ENCODE measurements around the gene SBF1. TPM values are rescaled to one million over a fixed set of nuclear protein-coding genes. Genes with fewer than 3 reads are reported as not detected.

Gene SBF1
- total RNA-seq, 2 donors from 2014 or later: 58.5 to 83.8 TPM

DNA sequence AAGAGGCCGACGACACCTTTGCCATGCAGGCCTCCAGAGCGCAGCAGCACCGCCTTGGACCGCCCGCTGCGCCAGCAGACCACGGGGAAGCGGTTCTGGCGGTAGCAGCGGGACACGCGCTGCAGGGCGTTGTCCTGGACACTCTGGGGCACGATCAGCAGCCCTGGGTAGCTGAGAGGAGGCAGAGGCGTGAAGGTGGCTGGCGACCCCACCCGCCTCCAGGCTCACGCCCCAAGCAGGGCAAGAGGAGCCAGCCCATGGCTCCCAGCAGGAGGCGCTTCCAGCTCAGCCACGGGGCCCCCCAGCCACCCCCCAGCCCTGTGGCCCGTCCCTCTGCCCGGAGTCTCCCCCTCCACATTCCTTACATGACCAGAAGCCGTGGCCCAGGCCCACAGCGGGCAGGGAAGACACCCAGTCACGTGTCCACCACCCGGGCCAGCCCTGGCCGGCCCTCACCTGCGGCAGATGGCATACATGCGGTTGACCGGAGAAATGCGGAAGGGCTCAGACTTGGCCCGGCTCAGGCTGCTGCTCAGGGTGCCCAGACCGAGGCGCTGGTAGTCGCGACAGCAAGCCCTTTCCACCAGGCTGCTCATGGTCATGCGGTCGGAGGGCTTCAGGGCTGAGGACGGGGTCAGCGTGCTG is 15.2 kb downstream of the SBF1 start:
- intact Hi-C loops (cut with DNase I): no loop called here
- no peak for DNase-seq (ENCODE audit: low spot score)

DNA sequence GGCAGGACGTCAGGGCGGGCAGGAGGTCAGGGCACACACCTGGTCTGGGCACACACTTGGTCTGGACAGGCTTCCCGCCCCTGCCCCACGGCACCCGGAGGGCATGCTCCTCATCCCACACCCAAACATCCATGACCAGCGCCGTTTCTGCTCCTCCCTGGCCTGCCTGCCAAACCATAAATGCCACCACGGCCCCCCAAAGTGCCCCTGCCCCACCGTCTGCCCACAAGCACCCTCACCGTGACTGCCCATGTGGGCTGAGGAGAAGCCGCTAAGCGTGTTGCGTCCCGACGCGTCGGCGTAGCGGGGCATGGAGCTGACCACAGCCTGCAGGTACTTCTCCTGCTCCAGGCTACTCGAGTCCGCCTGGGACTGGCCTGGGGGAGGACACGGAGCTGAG is 15.8 kb downstream of the SBF1 start:
- intact Hi-C loops (cut with DNase I): no loop called here
- DNase-seq (ENCODE audit: low spot score): no peak

DNA sequence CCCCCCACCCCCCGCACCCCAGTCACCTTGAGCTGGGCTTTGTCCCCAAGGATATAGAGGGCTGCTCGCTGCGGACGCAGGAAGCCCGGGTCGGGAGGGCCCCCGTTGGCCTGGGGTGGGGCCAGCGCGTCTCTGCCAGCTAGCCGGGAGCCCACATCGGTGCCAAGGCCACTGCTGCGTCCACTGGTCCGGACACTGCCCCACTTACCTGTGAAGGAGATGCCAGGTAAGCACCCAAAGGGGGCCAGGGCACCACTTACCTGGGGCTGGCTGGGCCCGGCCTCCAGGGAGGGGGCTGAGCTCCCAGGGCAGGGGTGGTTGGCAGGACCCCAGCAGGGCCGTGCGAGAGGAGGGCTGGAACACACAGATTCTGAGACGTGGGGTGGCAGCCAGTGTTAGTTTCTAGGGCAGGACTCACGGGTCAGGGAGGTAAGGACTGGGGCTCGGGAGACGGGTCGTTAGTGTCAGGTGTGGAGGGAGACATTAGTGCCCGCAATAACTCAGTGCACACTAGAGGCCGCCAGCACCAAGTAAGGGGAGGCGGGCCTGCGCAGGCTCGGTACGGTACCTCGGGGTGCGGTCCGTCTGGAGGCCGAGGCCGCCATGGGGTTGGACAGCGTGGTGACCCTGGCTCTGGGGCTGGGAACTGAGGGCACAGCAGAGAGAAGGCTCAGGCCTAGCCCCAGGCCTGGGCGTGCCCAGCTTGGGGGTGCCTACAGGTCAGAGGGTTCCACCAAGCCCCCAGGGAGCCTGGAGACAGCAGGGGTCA is 18.2 kb downstream of the SBF1 start:
- no peak for DNase-seq (ENCODE audit: low spot score)
- intact Hi-C loops (cut with DNase I): no loop called here

DNA sequence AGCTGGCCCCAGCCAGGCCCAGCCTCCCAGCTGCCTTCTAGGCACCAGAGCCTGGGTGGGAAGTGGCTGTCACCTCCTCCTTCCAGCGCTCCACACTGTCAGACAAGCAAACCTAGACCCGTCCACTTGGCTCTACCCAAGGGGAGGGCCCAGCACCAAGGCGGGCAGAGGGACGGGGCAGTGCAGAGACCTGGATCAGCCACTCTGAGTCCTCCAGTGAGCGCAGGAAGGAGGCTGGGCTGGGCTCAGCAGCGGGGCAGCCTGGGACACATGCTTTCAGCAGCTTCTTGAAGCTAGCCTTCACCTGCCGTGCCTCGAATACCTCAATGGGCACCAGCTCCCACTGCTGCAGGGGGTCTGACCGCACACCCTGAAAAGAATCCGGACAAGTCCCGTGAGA is 18.8 kb downstream of the SBF1 start:
- no peak for DNase-seq (ENCODE audit: low spot score)
- intact Hi-C loops (cut with DNase I): no loop called here

DNA sequence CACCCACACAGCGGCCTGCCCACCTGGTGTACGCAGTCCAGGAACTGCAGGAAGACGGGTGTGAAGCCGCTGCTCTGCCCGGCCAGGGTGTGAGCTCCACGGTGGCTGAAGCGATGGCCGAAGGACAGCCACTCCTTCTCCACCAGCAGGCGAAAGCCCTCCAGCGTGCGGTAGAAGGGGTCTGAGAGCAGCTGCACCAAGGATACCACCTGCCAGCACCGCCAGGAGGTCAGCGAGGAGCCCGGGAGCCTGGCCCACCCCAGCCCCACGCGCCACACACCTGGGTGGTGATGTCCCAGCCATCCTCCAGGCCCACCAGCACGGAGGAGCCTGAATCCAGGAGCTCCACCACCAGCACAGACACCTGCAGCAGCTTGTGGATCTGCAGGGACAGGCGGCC is 19.6 kb downstream of the SBF1 start:
- DNase-seq (ENCODE audit: low spot score): no peak
- intact Hi-C loops (cut with DNase I): no loop called here

DNA sequence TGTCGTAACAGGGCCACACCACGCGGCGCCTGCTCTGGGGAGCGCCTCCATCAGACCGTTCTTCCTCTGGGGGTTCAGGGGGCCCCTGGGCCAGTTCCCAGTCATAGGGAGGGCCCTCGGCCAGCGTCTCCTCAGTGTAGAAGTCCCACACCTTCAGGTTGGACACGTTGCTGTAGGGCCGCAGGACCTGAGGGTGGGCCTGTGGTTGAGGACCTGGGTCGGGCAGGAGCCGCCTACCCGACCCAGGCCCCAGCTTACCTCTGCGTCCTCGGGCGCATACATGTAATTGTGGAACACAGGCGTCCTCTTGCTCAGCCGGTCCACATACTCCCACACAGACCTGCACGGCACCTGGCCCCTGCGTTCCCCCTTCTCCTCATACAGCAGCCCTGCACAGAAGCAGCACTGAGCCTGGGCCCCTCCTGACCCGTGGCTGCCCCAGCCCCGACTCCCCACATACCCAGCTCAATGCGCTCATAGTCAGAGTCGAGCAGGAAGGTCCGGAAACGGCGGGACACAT is 20.2 kb downstream of the SBF1 start:
- DNase-seq (ENCODE audit: low spot score): no peak
- intact Hi-C loops (cut with DNase I): no loop called here

DNA sequence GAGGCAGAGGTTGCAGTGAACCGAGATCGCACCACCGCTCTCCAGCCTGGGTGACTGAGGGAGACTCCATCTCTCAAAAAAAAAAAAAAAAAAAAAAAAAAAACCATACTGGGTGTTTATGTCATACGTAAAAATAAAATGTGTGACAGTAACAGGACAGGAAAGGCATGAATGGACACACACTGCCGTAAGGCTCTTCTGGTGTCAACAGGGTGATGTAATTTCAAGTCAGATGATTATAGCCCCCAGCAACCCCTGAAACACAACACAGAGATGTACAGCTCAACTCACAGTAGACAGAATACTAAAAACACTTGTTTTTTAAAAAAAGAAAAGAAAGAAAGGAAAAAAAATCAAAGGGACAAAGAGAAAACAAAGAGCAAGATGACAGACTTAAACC is 22.2 kb downstream of the SBF1 start:
- DNase-seq (ENCODE audit: low spot score): no peak
- intact Hi-C loops (cut with DNase I): no loop called here

DNA sequence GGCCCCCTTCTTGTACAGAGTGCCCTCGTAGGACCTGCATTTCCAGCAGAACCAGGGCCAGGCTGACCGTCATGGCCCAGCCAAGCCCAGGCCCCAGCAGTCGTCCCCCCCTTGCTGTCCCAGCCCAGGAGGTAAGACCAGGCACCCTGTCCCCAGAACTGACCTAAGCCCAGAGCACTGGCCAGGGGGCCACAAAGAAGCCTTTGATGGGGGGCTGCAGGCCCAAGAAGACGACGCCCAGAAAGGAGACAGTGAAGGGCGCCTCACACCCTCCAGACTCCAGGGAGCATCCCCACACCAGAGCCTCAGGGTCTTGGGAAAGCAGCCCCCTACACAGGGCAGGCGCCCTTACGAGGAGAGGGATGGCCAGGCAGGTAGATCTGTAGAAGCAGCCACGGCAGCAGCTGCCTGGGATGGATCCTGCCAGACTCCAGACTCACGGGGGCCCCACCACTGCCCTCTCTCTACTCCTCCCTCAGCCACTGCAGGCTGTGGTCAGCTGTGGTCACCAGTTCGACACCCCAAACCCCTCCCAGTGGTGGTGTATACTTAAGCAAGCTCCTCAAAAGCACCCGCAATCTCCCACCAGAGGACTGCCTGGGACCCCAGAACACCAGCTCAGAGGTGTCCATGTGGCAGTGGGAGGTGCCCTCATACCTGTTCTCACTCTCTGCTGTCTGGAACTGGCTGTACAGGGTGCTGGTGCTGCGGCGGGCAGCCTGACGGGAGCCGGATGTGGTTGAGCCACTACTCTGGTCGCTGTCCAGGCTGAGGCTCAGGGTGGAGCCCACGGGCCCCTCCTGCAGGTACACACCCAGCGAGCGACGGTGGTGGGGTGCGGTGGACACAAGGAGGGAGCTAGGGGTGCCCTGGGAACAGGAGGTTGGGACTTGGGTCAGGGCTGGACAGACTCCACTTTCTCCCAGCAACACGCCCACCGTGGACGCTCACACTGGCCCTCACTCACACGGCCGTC is 27.0 kb downstream of the SBF1 start:
- intact Hi-C loops (cut with DNase I): no loop called here
- DNase-seq (ENCODE audit: low spot score): no peak

DNA sequence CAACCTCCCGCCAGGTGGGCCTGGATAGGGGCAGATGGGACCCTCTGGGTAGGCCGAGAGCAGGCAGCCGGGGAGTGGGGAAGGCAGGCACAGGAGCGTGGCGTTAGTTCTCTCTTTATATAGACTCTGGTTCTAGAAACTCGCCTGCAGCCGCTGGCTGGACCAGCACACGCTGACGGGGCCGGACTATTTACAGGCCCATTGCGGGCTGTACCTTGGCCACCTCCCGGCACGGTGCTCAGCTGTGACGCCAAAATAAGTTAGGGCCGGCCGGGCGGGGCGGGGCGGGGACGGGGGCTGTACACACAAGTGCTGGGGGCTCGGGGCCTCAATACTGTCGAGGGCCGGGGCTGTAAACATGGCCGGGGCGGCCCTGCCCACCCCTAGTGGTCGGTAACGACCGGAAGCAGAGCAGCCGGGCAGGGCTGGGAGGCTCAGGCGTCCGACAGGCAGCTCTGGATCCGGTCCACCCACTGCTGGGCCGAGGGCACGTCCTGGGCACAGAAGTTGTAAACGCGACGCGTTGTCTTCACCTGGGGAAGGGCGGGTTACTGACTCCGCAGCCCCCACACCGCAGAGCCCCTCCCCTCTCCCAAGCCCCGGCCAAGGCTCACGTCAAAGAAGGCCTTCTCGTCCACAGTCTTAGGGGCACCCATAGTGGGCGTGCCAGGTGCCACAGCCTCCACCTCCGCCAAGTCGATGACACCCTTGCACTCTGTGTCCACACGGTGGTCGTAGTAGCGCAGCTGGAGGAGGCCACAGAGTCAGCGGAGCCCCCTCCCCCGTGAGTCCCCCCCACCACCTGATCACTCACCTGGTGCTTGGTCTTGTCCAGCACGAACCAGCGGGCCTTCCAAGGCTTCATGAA is 27.9 kb downstream of the SBF1 start:
- no peak for DNase-seq (ENCODE audit: low spot score)
- intact Hi-C loops (cut with DNase I): no loop called here

DNA sequence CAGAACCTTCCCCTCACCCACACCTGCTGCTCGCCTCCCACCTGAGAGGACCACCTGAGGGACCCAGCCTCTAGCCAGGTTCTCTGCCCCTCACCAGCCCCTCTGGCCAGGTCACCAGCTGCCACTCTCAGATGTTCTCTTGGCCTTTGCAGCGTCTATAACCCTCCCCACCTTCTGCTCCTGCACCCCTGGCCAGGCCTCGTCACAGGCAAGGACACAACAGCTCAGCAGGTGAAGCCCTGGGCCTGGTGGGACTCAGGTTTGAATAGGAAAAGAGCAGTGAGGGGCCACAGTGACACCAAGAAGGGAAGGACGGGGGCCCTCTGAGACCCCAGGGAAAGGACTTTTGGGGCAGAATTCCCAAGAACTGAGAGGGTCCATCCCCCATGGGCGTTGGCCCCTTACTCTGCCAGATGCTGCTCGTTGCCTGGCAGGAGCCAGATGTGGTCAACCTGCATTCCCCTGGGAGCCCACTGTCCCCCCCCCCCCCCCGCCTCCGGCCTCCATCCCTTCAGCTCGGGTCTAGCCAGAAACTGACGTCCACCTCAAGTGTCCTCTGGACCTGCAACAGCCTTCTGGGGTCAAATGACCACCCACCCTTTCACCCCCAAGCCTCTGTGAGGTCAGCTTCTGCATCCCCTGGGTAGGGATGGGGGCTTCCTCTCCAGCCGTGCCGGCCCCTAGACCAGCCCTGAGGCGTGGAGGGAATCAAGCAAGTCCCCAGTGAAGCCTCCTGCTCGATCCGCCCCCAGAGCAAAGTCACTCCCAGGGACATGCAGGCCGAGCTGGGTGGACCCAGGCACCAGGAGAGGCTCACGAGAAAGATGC is 28.7 kb downstream of the SBF1 start:
- intact Hi-C loops (cut with DNase I): no loop called here

DNA sequence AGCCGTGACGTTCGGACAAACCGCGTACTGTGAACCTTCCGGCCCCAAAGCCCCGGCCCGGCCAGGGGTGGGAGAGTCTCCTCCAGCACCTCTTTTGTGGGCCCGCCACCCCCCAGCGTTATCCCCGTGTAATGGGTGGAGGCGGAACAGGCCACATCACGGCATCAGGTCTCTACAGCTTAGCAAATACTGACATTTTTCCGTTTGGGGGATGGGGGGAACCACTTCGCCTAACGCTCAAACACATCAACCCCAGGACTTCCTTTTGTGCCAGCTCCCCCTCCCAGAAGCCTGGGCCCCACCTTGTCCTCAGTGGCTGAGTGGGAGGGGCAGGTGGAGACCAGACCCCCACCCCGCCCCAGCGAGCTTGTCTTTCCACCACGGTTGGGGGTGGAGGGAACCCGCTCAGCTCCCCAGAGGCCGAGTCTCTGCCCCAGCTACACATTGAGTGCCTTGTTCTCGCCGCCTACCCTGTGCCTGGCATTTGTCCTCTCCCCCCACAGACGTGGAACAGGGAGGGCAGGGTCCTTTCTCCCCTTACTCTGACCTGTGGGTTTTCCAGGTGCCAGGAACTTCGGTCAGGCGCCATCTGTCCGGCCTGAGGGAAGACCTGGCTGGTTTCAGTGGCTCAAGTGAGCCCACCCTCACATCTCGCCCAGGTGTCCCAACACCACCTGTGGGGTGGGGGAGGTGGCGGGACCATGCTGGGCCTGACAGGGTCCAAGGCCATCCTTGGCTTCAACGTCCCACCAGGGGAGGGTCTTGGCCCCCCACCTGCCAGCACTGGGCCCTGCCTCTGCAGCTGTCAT is 29.6 kb downstream of the SBF1 start:
- intact Hi-C loops (cut with DNase I): no loop called here
- DNase-seq (ENCODE audit: low spot score): no peak

More for the DNA sequence above, 28.7 kb downstream of the SBF1 start:
- no peak for DNase-seq (ENCODE audit: low spot score)

DNA sequence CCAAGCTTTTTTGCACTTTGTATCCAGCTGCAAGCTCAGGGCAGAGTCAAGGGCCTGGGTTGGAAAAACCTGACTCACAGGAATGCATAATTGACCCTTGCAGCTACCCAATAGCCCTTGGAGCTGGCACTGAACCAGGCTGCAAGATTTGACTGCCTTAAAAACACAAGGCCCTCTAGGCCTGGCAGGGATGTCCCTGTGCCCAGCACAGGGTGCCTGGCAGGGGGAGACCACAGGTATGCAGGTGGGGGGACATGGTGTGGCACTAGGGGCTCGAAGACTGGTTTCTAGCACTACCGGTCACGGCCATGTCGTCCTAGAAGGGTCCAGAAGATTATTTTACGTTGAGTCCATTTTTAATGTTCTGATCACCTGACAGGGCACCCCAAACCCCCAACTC is 30.2 kb downstream of the SBF1 start:
- intact Hi-C loops (cut with DNase I): no loop called here

DNA sequence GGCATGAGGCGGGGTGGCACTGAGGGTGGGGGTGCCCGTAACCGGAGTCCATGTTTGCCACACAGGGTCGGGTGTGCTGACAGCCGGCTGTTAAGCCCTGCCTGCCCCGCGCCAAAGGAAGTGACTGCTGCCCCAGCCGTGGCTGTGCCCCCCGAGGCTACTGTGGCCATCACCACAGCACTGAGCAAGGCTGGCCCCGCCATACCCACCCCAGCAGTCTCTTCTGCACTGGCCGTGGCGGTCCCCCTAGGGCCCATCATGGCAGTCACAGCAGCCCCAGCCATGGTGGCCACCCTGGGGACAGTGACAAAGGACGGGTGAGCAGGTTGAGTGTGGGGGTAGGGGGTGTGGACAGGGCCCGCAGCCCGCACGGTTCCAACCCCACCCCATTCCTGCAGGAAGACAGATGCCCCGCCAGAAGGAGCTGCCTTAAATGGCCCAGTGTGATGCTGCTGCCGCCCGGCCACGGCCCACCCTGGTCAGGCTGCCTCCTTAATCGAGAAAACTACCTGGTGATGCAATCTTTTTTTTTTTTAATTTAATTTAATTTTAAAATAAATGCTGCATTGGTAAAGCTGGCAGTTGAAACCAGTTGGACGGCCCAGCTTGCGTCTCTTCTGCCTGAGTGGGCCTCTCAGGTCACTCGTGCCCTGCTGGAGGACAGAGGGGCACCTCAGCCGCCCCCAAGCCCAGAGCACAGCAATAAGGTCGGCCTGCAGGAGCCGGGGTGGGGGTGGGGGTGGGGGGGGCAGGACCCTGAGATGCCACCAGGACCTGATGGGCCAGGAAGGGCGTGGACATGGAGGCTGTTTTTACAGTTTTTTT is 30.8 kb downstream of the SBF1 start:
- intact Hi-C loops (cut with DNase I): no loop called here
- DNase-seq (ENCODE audit: low spot score): no peak

More for the DNA sequence above, 30.2 kb downstream of the SBF1 start:
- no peak for DNase-seq (ENCODE audit: low spot score)

DNA sequence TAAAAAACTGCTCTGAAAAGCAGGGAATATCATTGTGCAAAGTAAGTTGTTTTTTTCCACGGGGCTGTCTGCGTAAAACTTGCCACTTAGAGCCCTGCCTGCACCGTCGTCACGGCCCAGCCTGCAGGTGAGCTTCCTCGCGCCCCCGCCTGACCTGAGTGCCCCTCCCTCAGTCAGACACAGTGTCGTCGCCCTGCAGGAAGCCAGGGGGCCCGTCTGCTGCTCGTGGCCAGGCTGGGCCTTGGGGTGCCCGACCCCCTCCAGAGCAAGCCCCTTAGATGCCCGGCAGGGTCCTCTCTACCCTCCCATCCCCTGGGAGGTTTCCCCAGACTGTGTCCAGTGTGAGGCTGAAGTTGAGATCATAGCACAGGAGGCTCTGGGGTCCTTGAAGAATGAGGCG is 31.6 kb downstream of the SBF1 start:
- intact Hi-C loops (cut with DNase I): no loop called here
- DNase-seq (ENCODE audit: low spot score): no peak

DNA sequence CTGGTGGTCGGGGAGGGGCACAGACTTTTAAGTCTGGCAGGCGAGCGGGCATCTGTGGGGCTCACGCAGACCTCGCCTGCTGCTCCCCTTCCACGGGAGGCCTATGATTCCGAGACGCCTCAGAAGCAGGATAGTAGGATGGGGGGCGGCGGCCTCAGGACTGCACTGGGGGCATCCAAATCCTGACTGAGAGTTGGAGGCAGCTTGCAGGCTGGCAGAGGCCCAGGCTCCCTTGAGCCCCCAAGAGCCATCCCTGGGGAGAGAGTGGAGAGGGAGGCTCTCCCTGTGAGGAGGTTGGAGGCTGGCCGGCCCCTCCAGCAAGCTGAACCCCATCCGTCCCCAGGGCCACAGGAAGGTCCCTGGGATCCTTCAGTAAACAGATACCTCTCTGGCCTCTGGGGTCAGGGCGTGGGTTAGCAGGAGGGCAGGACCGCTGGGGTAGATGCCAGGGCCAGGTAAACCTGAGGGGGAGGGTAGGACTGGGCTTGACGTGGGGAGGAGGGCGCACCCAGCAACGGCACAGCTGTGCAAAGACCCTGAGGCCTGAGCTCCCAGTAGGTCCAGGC is 33.3 kb downstream of the SBF1 start:
- no peak for DNase-seq (ENCODE audit: low spot score)

More for the DNA sequence above, 33.3 kb downstream of the SBF1 start:
- intact Hi-C loops (cut with DNase I): no loop called here

Measured in posterior vena cava (tissue), 2 donors.